ENCODE results near the gene KANTR. TPM values are rescaled to one million over a fixed set of nuclear protein-coding genes. Genes with fewer than 3 reads are reported as not detected.

The KANTR gene
- total RNA-seq, 6 experiments from 2014 or later, result 2.2 to 6.1 (median 4.0) TPM

GRCh38 chrX:53153581-53153980, 59.6 kb downstream of the KANTR start:
- Histone ChIP-seq H3K36me3 (no peaks in the 10 kb centered on the region), H3K4me1 (no peaks in the 10 kb centered on the region), H3K27me3 (no peaks in the 10 kb centered on the region), H3K27ac (no peak overlapping the region), H3K9me3 (no peaks in the 10 kb centered on the region), H3K4me3 (no peak overlapping the region)
- TF ChIP-seq POLR2A (IDR thresholded peaks at IDR 0.05), result no peak
- no peak for TF ChIP-seq CTCF (IDR thresholded peaks at IDR 0.05)
- ATAC-seq (no peak), DNase-seq (no peak)
- 56% methylated on average over 1 of the region's 1 CpG for WGBS (ENCODE audit: insufficient coverage, low coverage, low lambda C conversion rate, missing lambda C conversion rate)
- intact Hi-C loops (cut with DNase I), result no loop called here

GRCh38 chrX:53155512-53156206, 61.7 kb downstream of the KANTR start:
- no peak overlapping the region for H3K4me3 ChIP-seq
- 73% methylated on average over 5 of the region's 8 CpGs for WGBS (ENCODE audit: insufficient coverage, low coverage, low lambda C conversion rate, missing lambda C conversion rate)
- no peaks in the 10 kb centered on the region for H3K9me3 ChIP-seq
- no peak for ATAC-seq
- intact Hi-C loops (cut with DNase I), result no loop called here
- H3K36me3 ChIP-seq, result no peaks in the 10 kb centered on the region
- TF ChIP-seq CTCF (IDR thresholded peaks at IDR 0.05) (no peak), POLR2A (IDR thresholded peaks at IDR 0.05) (no peak)
- H3K4me1 ChIP-seq, result no peaks in the 10 kb centered on the region
- no peak overlapping the region for H3K27ac ChIP-seq
- H3K27me3 ChIP-seq, result no peaks in the 10 kb centered on the region
- DNase-seq, result no peak

- no peak for ATAC-seq
Measured at GRCh38 chrX:53156207-53156596, 62.3 kb downstream of the KANTR start.

GRCh38 chrX:53159184-53159583, 65.2 kb downstream of the KANTR start:
- no peak for ATAC-seq
- intact Hi-C loops (cut with DNase I), result no loop called here
- Histone ChIP-seq H3K36me3 (no peaks in the 10 kb centered on the region), H3K4me3 (no peak overlapping the region), H3K27me3 (no peaks in the 10 kb centered on the region), H3K4me1 (no peaks in the 10 kb centered on the region), H3K9me3 (no peaks in the 10 kb centered on the region), H3K27ac (no peak overlapping the region)
- TF ChIP-seq POLR2A (IDR thresholded peaks at IDR 0.05), result no peak
- TF ChIP-seq CTCF (IDR thresholded peaks at IDR 0.05), result no peak
- no peak for DNase-seq
- 88% methylated on average over 7 of the region's 11 CpGs for WGBS (ENCODE audit: insufficient coverage, low coverage, low lambda C conversion rate, missing lambda C conversion rate)

More at GRCh38 chrX:53156207-53156596, 62.3 kb downstream of the KANTR start:
- no peaks in the 10 kb centered on the region for H3K4me1 ChIP-seq
- H3K27ac ChIP-seq, result no peak overlapping the region
- no peaks in the 10 kb centered on the region for H3K9me3 ChIP-seq
- no peaks in the 10 kb centered on the region for H3K36me3 ChIP-seq
- no peak for TF ChIP-seq POLR2A (IDR thresholded peaks at IDR 0.05)
- TF ChIP-seq CTCF (IDR thresholded peaks at IDR 0.05), result no peak
- no peak overlapping the region for H3K4me3 ChIP-seq
- WGBS (ENCODE audit: insufficient coverage, low coverage, low lambda C conversion rate, missing lambda C conversion rate), result 67% methylated on average over 2 of the region's 2 CpGs
- intact Hi-C loops (cut with DNase I), result no loop called here
- no peaks in the 10 kb centered on the region for H3K27me3 ChIP-seq
- no peak for DNase-seq

All from right lobe of liver (tissue), 6 donors.